K562 (cell line): ENCODE measurements around the gene MLLT1. TPM values are rescaled to one million over a fixed set of nuclear protein-coding genes. Genes with fewer than 3 reads are reported as not detected.

Experiments used
- CREM ChIP-seq: IDR thresholded peaks from 2 replicates; pipeline ENCODE4 v1.6.1; 2014; ENCODE audit warnings: antibody characterized with exemption, low read depth
- E2F1 ChIP-seq: sonication (generic); formaldehyde crosslinking; IDR thresholded peaks from 2 replicates; pipeline ENCODE4 v1.8.1; 2023; ENCODE audit warnings: mild to moderate bottlenecking, missing genetic modification reagents, moderate library complexity
- FOXA3 ChIP-seq, 2 experiments: fragments of 450-650 bp in 1 of 2; sonication (generic) in 1 of 2; formaldehyde crosslinking; IDR thresholded peaks in 1 of 2; conservative IDR thresholded peaks in 1 of 2; 2 replicates each; pipeline versions ENCODE4 v1.4.0 to v1.8.0; 2020 to 2022; ENCODE audit warnings: mild to moderate bottlenecking in 2 of 2, missing genetic modification reagents in 1 of 2
- GATA2 ChIP-seq: sonication (generic); formaldehyde crosslinking; IDR thresholded peaks from 2 replicates; pipeline ENCODE4 v1.4.0; 2020; ENCODE audit warnings: mild to moderate bottlenecking, missing genetic modification reagents
- NEUROD1 ChIP-seq: fragments of 150-350 bp; IDR thresholded peaks from 2 replicates; pipeline ENCODE4 v1.6.1; 2014; ENCODE audit warnings: borderline replicate concordance, low read length, low read depth; ENCODE audit not compliant: partially characterized antibody
- RBM34 ChIP-seq: fragments of 200-400 bp; formaldehyde crosslinking; IDR thresholded peaks from 2 replicates; pipeline ENCODE4 v1.6.1; 2018; ENCODE audit warnings: low read length, borderline replicate concordance; ENCODE audit not compliant: insufficient read depth
- RNF219 ChIP-seq: fragments of 250-450 bp; sonication (Bioruptor Pico); IDR thresholded peaks from 2 replicates; pipeline ENCODE4 v1.5.0; 2022; ENCODE audit warnings: mild to moderate bottlenecking
- USF2 ChIP-seq: sonication (generic); formaldehyde crosslinking; IDR thresholded peaks from 2 replicates; pipeline ENCODE4 v1.5.0; 2020; ENCODE audit warnings: missing genetic modification reagents
- ZNF347 ChIP-seq: fragments of 450-650 bp; formaldehyde crosslinking; IDR thresholded peaks from 2 replicates; pipeline ENCODE4 v1.4.0; 2020; ENCODE audit warnings: low read depth, mild to moderate bottlenecking, moderate library complexity
- ZNF551 ChIP-seq: fragments of 250-450 bp; sonication (Bioruptor Pico); IDR thresholded peaks from 2 replicates; pipeline ENCODE4 v1.5.0; 2021; ENCODE audit warnings: mild to moderate bottlenecking, moderate library complexity
- ZNF592 ChIP-seq: fragments of 450-650 bp; IDR thresholded peaks from 2 replicates; pipeline ENCODE4 v1.6.1; 2017; ENCODE audit warnings: antibody characterized with exemption, mild to moderate bottlenecking
- polyA plus RNA-seq, 8 experiments: library from polyadenylated mRNA; depleted of rRNA in 4 of 8; stranded (reverse) in 5 of 8; unstranded in 3 of 8; fragments of >200 nt; fragmentation: Nextera tagmentation in 2 of 8; fragmentation: Illumina TruSeq in 1 of 8; extraction: Ambion mirVana in 2 of 8; extraction: Trizol in 1 of 8; gene quantifications; 2 replicates each; pipeline versions ENCODE4 v1.2.1 to v1.2.3, GENCODE V29; 2011 to 2014; ENCODE audit warnings: inconsistent platforms in 1 of 8, missing spikeins in 1 of 8
- total RNA-seq, 7 experiments: library from RNA; depleted of rRNA in 6 of 7; stranded (reverse); fragments of >200 nt in 6 of 7; fragmentation: Illumina TruSeq in 2 of 7; extraction: Trizol in 2 of 7; gene quantifications; 2 replicates each; pipeline versions ENCODE4 v1.2.1 to v1.2.3, GENCODE V29; 2011 to 2021; ENCODE audit warnings: low replicate concordance in 1 of 7
- TF ChIP-seq, protein P1 (sequence below): sonication (generic); formaldehyde crosslinking; IDR thresholded peaks from 2 replicates; pipeline ENCODE4 v1.8.1; 2022; ENCODE audit warnings: missing genetic modification reagents

The MLLT1 gene
- total and polyA plus RNA-seq, 9 of the 15 experiments (the other 6 are each of a cell fraction or from before 2014, with no cell fraction given), result 0.23 to 63.5 (median 15.4) TPM

DNA sequence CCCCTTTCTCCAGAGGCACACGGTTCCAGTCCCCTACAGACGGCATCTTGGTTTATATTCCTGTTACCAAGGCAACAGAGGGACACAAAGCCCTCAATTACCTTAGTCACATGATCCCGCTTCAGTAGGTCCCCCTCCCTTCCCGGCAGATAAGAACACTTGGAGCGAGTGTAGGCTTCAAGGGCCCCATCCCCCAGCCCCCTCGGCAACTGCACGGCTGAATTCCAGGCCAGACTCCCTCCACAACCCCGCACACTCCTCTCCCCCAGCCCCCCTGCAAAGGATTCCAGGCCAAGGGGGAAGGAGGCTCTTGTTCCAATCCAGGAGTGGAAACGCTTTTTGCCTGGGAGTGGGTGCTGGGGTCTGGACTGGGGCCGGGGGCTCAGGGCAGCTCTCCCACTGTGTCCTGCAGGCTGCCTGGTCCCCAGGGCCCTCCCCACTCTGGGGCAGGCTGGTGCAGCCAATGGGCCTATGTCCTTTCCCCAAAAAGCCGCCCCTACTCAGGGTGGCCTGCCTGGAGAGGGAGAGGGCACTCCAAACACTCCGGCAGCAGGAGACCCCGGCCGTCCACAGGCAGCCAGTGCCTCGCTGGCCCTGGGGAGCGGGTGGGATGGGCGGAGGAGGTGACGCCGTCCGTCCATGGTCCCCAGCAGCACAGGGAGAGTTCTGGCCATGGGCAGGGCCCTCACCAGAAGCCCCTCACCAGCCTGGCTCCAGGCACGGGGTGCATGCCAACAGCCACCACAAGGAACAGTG is 62.6 kb downstream of the MLLT1 start (continued):
- TF ChIP-seq ZNF551 (CRISPR knock-in tag), result no peak
- TF ChIP-seq NEUROD1, result no peak
- no peak for TF ChIP-seq RBM34
- TF ChIP-seq, protein P1, sequence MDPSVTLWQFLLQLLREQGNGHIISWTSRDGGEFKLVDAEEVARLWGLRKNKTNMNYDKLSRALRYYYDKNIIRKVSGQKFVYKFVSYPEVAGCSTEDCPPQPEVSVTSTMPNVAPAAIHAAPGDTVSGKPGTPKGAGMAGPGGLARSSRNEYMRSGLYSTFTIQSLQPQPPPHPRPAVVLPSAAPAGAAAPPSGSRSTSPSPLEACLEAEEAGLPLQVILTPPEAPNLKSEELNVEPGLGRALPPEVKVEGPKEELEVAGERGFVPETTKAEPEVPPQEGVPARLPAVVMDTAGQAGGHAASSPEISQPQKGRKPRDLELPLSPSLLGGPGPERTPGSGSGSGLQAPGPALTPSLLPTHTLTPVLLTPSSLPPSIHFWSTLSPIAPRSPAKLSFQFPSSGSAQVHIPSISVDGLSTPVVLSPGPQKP, result no peak
- TF ChIP-seq ZNF592, result no peak
- no peak for TF ChIP-seq ZNF347 (CRISPR knock-in tag)
- TF ChIP-seq USF2 (CRISPR knock-in tag), result peak; percentile 81
- no peak for TF ChIP-seq FOXA3 (CRISPR knock-in tag; conservative IDR thresholded peaks at IDR 0.05 in 1 of 2, IDR thresholded peaks at IDR 0.05 in 1 of 2)
- no peak for TF ChIP-seq E2F1 (CRISPR knock-in tag)
- no peak for TF ChIP-seq RNF219 (CRISPR knock-in tag)
- TF ChIP-seq CREM, result no peak
- no peak for TF ChIP-seq GATA2 (CRISPR knock-in tag)
